ENCODE measurements around the gene C11orf21. TPM values are rescaled to one million over a fixed set of nuclear protein-coding genes. Genes with fewer than 3 reads are reported as not detected.
"Not testable (repeated sequence)": the region's sequence is repeated elsewhere in the genome, so short reads cannot be mapped to it uniquely, and the experiment has no call there.

Gene C11orf21
- total RNA-seq, 1 donor from 2014 or later = not detected

DNA sequence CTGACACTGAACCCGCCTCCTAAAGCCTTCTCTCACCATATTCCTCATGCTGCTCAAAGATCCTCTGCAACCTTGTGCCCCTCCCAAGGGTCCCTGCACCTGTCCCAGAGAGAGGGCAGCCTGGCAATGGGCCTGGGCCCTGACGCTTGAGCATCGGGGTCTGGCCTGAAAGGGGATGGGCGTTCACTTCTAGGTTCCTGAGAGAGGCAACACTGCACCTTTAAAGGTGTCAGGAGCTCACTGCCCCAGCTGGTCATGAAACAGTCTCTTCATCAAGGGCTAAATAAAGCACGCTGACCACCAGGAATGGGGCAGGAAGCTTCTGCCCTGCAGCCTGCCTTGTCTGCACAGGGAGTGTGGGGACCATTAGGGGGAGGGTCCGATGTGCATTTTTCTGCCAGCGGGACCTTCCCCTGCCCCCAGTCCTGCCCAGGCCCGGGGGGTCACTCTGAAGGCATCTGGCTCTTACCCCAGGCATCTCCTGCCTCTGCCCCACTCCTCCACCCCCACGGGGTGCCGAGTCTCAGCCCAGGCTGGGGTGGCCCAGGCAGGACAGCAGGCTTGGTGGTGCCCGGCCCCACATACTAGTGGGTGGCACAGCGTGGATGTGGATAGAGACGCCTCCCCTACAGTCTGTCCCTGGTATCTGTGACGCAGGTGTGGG lies 3.5 kb downstream of the C11orf21 start:
- DNase-seq (ENCODE audit: low read depth) = no peak

DNA sequence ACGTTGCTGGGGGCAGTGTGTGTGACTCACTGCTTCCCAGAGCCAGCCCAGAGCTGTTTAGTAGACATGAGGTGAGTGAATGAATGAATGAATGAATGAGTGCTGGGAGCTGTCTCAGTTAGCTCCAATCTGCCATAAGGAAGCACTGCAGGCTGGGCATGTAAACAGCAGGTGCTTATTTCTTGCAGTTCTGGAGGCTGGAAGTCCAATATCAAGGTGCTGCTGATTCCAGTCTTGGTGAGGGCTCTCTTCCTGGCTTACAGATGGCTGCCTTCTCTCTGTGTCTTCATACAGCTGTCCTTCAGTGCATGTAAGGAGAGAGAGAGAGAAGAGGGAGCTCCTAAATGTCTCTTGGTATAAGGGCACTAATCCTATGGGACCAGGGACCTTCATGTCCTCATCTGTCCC lies 4.1 kb downstream of the C11orf21 start:
- no peak for DNase-seq (ENCODE audit: low read depth)

DNA sequence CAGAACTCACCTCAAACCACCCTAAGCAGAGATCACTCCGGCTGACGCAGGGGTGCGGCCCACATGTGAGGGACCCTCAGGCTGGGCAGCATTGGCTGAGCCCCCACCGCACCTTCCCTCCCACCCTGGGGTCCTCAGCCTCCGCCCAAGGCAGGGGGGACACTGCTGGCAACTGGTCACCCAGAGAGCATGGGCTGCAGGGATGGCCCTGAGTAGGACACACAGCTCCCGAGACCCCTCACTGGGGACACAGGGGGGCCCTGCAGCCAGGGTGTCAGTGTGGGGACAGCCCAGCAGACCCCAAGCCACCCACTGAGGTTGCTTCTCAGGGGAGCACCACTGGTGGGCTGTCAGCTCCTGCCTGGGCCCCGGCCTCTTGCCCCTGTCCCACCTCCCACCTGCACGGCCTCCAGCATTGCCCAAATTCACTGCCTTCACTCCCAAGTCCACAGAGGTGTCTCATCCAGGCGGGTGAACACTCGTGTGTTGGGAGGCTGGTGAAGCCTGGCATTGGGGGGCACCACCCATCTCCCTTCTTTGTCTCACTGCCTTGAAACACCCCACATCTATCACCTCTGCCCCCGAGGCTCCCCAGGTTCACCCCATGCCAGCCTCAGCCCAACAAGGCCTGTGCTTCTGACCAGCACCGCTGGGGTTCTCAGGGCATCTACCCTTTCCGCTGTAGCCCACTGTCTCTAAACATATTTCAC lies 4.7 kb downstream of the C11orf21 start:
- no peak for DNase-seq (ENCODE audit: low read depth)

DNA sequence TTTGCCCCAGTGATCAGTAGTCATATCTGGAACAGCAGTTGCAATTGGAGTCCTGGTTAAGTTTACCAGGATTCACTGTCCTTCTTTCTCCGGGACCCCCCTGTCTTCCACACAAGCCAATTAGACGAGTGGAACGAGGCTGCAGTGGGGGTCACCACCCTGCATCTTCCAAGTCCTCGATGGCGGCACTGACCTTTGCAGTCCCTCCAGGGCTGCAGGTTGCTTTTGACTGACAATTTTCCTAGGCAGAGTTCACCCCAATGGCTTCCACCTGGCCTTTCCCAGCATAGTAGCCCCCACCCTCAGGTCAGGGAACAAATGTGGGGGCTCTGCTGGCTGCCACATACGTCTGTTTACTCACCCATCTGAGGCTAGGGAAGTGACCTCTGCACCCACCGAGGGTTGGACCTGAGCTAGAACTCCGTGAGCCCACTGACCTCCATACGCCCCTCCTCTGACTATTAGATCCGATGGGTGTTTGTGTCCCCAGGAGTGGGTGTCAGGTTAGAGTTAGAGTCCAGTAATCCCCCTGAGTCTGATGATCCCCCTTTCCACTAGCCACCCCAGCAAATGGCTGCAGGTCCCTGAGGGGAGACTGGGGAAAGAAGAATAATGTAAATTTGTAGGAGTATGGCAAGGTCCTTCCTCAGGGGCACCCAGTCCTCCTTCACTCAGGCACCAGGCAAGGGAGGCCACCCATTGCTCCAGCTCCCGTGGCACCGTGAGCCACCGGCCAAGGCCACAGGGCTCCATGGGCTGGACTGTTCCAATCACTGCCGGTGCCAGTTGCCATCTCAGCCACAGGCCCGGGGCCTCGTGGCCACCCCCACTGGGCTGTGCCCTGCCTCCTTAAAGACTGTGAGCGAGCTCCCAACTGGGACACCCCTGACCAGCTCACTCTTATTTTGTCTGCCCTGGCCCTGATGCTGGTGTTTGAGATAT lies 5.5 kb downstream of the C11orf21 start:
- DNase-seq (ENCODE audit: low read depth) = no peak

DNA sequence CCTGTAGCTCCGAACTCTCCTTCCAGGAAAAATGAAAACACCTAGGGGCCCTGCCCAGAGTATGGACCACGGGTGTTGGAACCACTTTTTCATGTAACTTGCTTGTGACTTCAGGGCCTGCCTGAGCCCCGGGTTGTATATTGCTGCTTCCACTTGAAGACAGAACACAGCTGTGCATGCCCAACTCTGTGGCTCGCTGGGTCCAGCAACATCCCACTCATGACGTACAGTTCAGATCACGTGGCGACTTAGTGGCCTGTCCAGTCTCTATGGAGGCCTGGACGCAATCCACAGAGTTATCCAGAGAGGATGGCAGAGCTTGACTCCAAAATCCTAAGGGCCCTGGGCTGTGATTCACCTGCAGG lies 6.8 kb downstream of the C11orf21 start:
- DNase-seq (ENCODE audit: low read depth) = no peak

DNA sequence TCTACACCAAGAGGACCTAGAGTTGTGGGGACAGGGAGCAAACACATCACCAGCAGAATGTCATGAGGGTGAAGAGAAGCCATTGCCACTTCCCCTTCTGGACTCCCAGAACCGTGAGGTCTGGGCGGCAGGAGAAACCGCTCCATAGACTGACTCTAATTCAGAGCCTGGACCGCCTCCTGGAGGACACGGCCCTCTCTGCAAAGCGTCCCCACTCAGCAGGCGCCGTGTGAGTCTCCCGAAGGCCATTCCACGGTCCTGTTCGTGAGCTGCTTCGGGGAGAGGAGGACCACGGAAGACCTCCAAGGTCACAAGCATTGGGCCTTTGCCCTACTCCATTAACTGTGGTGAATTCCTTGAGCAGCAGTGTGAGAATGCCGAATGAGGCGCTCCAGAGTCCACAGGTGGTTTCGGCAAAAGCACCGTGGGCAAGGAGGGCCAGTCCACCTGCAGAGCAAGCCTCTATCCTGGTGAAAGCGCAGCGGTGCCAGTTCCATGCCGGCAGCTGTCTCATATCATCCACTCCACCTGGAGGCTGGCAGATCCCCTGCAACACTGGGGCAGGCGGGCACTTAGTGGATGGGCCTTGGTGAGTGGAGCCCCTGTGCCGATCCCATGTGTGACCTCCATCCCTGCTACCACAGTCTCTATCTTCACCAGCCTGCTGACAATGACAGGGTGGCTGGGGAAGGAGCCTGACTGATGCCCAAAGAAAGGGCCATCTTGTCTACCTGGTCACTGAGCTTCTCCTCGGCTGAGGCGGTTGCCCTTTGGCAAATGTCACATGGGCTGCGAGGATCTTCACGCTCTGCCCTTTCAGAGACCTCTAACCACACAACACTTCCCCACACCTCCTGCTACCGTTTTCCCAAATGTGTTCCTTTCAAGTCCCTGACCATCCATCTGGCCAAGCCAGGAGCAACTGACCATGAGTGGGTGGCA lies 7.5 kb downstream of the C11orf21 start:
- no peak for DNase-seq (ENCODE audit: low read depth)

DNA sequence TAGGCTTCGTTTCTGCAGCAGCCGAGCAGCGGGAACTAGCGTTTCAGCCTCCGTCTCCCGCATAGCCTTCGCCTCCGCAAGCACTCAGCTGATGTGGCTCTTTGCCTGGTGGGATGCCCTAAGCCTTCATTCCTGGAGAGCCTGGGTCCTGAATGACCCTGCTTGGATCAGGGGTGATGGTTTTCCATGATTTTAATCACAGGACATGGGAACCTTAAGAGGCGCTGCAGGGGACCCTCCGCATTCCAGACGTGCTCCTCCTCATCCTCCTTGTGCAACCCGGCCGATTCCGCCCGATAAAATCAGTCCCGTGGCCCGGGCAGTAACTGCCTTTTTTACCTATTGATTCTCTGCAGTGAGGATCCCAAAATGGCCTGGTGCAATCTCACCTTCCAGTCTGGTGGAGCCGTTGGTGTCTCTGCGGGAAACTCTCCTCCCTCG lies 8.2 kb downstream of the C11orf21 start:
- DNase-seq (ENCODE audit: low read depth) = no peak

DNA sequence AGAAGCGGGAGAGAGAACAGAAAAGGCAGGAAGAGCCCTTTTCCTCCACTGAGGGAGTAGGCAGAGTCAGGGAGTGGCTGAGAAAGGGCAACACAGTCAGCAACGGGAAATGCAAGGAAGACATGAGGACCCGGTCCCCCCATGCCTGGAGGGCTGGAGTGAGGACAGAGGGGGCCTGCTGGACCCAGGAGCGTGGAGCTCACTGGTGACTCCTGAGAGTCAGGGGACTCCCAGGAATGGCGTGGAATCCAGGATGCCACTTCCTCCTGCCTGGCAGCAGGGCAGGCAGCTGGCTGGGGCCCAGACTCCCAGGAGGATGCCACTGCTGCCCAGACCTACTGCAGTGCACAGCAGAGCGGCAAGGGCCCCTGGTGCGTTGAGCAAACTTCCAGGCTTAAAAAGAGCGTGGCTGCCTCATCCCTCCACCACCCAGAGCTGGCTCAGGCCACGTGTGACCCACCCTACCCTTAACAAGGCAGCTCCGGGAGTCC lies 11.3 kb downstream of the C11orf21 start:
- DNase-seq (ENCODE audit: low read depth) = no peak

DNA sequence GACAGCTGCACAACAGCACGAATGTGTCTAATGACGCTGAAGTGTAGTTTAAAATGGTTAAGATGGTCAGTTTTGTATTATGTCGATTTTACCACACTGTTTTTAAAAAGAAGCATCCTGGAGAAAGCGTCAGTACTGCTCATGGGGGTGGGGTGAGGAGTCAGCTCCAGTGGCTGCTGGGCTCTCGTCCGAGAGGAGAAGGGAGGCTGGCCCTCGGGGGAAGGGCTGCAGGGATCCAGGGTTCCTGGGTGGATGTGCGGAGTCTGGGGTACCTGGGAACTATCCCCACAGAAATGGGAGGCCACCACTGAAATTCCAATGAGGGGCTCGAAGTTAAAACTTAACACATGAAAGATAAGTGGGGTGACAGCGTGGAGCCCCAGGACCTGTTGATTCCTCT lies 11.9 kb downstream of the C11orf21 start:
- DNase-seq (ENCODE audit: low read depth) = no peak

DNA sequence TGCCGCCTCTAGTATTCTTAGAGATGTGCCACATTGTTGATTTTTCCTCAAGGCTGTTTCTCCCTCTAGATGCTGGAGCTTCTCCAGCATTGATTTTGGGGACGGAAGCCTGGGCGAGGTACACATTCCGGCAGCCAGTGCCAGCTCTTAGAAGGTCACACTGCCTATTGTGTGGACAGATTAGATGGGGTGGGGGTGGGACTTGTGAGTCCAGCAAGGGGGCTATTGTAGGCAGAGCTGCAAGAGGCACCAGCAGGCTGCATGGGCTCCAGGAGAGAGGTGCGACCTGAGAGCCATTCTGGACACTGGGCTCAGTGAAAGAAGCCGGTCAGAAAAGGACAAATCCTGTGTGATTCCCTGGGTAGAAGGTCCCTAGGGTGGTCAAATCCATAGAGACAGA lies 12.4 kb downstream of the C11orf21 start:
- DNase-seq (ENCODE audit: low read depth) = no peak

DNA sequence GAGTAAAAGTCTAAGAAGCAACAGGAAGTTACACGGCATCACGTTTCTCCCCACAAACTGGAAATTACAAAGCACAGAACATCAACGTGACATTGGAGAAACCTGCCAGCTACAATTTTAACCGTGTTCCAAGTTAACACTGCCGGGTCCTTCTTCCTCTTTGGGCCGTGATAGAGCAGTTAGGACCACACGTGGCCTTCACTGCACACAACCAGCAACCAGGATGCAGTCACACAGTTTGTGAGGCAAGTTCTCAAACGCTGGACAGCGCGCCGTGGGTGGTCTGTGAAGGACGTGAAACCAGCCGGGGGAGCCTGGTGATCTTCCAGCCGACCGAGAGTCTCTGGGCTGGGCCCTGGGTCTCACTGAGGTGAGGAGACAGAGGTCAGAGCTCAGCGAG lies 14.6 kb downstream of the C11orf21 start:
- DNase-seq (ENCODE audit: low read depth) = no peak

DNA sequence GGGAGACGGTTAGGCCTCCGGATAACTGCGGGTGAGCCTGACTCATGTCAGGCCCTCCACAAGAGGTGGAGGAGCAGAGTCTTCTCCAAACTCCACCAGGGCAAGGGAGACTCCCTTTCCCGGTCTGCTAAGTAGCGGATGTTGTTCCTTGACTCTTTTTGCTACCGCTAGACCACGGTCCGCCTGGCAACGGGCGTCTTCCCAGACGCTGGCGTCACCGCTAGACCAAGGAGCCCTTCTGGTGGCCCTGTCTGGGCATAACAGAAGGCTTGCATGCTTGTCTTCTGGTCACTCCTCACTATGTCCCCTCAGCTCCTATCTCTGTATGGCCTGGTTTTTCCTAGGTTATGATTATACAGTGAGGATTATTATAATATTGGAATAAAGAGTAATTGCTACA lies 15.4 kb downstream of the C11orf21 start:
- not testable (repeated sequence) for DNase-seq (ENCODE audit: low read depth)

DNA sequence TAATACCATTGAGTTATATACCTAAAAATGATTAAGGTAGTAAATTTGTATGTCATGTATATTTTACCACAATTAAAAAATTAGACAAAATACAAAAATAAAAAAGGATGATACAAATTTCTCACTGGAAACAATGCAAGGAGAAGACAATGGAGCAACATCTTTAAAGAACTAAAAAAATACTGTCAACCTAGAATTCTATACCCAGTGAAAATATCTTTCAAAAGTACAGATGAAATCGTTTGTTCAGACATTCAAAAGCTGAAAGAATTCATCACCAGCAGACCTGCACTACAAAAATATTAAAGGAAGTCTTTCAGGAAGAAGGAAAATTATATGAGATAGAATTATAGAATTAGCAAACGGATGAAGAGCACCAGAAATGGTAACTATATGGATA lies 21.5 kb downstream of the C11orf21 start:
- DNase-seq (ENCODE audit: low read depth) = no peak

DNA sequence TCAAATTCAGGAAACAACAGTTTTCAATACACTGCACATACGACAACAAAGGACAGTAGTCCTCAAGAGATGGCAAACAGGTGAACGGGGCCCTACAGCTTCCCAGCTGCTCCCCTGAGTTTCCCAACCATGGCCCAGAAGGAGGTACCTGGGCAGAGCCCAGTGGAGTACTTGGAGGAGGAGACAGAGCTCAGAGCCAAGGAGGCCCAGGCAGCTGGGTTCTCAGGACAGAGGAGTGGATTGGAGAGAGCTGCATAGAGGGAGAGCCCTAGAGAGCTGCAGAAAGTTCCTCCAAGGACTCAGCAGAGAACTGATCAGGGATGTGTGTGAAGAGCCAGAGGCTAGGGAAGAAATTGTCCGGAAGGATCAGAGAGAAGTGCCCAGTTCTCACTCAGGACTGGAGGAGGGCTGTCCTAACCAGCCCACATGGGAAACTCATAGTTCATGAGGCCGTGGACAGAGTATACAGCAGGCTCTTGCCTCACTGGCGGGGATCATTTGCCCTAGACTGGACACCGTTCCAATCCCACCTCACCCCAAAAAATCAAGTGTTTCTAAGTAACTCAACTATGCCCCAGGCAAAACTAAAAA lies 23.7 kb downstream of the C11orf21 start:
- no peak for DNase-seq (ENCODE audit: low read depth)

DNA sequence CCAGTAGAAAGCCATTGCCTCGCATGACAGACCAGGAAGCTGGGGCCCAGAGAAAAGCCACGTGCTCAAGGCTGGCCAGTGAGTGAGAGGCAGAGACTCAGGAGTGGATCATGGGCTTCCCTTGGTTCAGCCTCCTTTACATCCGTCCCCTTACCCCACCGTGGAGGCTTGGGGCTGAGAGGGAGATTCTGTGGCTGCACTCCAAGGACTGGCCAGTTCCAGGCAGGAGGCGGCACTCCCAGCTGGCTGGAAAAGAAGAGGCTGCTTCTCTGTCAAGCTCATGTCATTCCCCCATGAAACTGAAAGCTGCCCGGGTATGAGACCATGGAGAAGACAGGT lies 24.7 kb downstream of the C11orf21 start:
- DNase-seq (ENCODE audit: low read depth) = no peak

DNA sequence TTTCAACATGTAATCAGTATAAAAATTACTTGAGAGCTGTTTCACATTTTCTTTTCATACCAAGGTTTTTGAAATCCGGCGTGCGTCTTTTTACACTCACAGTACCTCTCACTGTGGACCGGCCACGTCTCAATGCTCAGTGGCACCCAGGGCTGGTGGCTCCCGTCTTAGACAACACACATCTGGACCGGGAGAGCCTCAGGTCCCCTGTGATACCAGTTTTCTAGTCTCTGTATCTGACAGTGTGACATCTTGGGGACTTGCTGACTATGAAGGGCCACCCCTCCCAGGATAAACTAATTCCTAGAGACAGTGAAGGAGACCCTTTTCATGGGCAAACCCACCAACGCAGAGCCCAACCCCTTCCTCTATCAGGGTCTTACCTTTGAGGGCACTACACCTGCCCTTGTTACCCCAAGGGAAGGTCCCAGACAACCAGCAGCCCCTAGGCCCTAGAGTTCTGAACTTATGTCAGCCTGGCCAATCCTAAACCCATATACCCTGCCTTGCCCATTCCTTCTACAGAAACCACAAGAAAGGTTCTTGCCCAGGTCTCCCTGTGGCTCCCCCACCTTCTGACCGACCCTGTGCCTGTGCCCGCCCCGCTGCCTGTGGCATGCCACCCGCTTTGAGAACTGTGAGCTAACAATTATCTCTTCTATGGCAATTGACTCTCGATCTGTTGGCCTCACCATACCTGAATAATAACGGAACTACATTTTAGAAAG lies 25.3 kb downstream of the C11orf21 start:
- DNase-seq (ENCODE audit: low read depth) = no peak

DNA sequence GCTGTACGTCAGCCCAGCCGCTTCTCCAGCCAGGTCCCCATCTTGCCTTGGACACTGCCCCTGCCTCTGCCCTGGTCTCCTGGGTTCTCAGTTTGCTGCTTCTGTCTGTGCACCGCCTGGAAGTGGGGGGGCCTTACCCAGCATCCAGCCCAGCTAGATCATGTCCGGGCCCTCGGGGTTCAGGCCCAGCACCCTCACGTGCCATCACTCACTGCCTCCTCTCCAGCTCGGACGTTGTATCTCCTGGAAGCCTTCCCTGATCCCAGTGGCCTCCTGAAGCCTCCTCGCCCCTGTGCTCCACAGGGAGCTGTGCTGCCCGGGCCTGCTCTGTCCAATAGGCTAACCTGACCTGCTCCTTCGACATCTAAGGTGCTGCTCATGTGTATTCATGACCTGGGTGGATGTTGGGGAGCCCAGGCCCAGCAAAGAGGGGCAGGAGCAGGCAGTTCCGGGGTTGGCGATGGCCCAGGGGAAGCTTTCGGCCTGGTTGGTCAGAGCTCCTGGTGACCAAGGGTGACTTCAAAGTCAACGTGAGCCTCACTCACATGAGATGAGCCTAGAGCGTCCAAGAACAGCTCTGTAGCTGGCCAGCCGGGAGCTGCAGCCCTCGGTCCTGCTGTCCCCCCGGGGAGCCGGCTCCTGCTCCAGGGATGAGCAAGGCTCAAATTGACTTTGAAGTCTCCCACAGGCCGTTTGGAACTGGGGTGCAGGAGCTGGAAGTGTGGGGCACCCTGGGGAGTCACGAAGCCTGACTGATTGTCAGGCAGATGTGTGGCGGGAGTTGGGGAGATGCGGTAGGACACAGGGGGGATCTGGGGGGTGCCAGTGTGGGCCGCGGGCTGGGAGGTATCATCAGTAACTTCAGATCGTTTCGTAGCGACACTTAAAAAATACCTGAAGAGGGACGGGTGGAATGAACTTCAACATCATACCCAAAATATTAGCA lies 26.1 kb downstream of the C11orf21 start:
- no peak for DNase-seq (ENCODE audit: low read depth)

DNA sequence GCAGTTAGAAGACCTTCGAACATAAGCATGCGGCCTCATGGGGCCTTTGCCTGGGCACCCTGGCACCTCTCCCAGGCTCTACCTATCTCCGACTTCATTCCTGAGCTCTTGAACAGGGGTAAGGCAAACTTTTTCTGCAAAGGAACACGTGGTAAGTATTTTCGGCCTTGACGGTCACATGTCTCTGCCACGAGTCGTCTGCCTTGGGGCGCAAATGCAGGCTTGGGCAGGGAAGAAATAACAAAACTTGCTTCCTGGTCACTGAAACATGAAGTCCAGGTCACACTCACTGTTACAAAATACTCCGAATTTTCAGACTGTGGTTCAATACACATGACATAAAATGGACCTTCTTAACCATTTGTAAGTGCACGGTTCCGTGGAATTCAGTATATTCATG lies 27.9 kb downstream of the C11orf21 start:
- DNase-seq (ENCODE audit: low read depth) = no peak

DNA sequence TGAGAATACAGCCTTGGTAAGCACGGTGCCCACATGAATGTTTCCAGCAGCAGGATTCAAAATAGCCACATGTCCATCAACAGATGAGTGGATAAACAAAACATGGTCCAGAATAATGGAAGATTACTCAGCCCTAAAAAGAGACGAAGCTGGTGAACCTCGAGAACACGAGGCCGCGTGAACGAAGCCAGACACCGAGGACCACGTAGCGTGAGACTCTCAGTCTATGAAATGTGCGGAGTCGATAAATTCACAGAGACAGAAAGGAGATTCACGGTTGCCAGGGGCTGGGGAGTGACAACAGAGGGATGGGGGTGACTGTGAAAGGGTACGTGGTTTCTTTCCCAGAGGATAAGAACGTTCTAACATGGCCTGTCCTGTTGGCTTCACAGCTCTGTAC lies 28.4 kb downstream of the C11orf21 start:
- DNase-seq (ENCODE audit: low read depth) = no peak

All from myocyte (in vitro differentiated cells).